ENCODE results near the gene EEF2KMT. TPM values are rescaled to one million over a fixed set of nuclear protein-coding genes. Genes with fewer than 3 reads are reported as not detected.
A peak's percentile ranks its signal among the peaks of the same experiment; 100 is the strongest.
"Not testable (repeated sequence)": the region's sequence is repeated elsewhere in the genome, so short reads cannot be mapped to it uniquely, and the experiment has no call there.

The EEF2KMT gene
- total RNA-seq, 1 donor from 2014 or later = 9.4 TPM

- H3K4me3 ChIP-seq (ENCODE audit: low read depth, low read length); DNase-seq (ENCODE audit: low read depth): not testable (repeated sequence)
- TF ChIP-seq CTCF (conservative IDR thresholded peaks at IDR 0.05; ENCODE audit: low read depth, low read length) = peak; percentile 66
Observed at GRCh38 chr16:5084802-5085201, 12.8 kb downstream of the EEF2KMT start.

GRCh38 chr16:5084099-5084731 lies 13.4 kb downstream of the EEF2KMT start:
- H3K4me3 ChIP-seq (ENCODE audit: low read depth, low read length); DNase-seq (ENCODE audit: low read depth): not testable (repeated sequence)

GRCh38 chr16:5083646-5084045 lies 13.9 kb downstream of the EEF2KMT start:
- not testable (repeated sequence) for DNase-seq (ENCODE audit: low read depth); H3K4me3 ChIP-seq (ENCODE audit: low read depth, low read length)

- H3K4me3 ChIP-seq (ENCODE audit: low read depth, low read length); DNase-seq (ENCODE audit: low read depth): not testable (repeated sequence)
Observed at GRCh38 chr16:5080996-5081395, 16.6 kb downstream of the EEF2KMT start.

GRCh38 chr16:5080461-5080860 lies 17.1 kb downstream of the EEF2KMT start:
- not testable (repeated sequence) for H3K4me3 ChIP-seq (ENCODE audit: low read depth, low read length); DNase-seq (ENCODE audit: low read depth)

- no peak for TF ChIP-seq CTCF (conservative IDR thresholded peaks at IDR 0.05; ENCODE audit: low read depth, low read length)
- no peak for DNase-seq (ENCODE audit: low read depth)
- no peak overlapping the region for H3K4me3 ChIP-seq (ENCODE audit: low read depth, low read length)
Observed at GRCh38 chr16:5078626-5079025, 19.0 kb downstream of the EEF2KMT start.

GRCh38 chr16:5077304-5077703 lies 20.3 kb downstream of the EEF2KMT start:
- DNase-seq (ENCODE audit: low read depth) = no peak
- H3K4me3 ChIP-seq (ENCODE audit: low read depth, low read length) = no peak overlapping the region
- no peak for TF ChIP-seq CTCF (conservative IDR thresholded peaks at IDR 0.05; ENCODE audit: low read depth, low read length)

- TF ChIP-seq CTCF (conservative IDR thresholded peaks at IDR 0.05; ENCODE audit: low read depth, low read length) = no peak
- DNase-seq (ENCODE audit: low read depth) = no peak
- H3K4me3 ChIP-seq (ENCODE audit: low read depth, low read length) = no peak overlapping the region
Observed at GRCh38 chr16:5075637-5076036, 22.0 kb downstream of the EEF2KMT start.

- not testable (repeated sequence) for H3K4me3 ChIP-seq (ENCODE audit: low read depth, low read length); DNase-seq (ENCODE audit: low read depth)
Observed at GRCh38 chr16:5073771-5074170, 23.8 kb downstream of the EEF2KMT start.

- TF ChIP-seq CTCF (conservative IDR thresholded peaks at IDR 0.05; ENCODE audit: low read depth, low read length) = no peak
- H3K4me3 ChIP-seq (ENCODE audit: low read depth, low read length) = no peak overlapping the region
- DNase-seq (ENCODE audit: low read depth) = no peak
Observed at GRCh38 chr16:5073279-5073629, 24.3 kb downstream of the EEF2KMT start.

Data from epithelial cell of proximal tubule (primary cell).